RKO (cell line): Measurements from ENCODE around the gene CTCF.

Experiments
- DNase-seq: peaks from one replicate; pipeline ENCODE4 v3.0.0-alpha.2; 2016; ENCODE audit warnings: low spot score

CTCF gene

DNA sequence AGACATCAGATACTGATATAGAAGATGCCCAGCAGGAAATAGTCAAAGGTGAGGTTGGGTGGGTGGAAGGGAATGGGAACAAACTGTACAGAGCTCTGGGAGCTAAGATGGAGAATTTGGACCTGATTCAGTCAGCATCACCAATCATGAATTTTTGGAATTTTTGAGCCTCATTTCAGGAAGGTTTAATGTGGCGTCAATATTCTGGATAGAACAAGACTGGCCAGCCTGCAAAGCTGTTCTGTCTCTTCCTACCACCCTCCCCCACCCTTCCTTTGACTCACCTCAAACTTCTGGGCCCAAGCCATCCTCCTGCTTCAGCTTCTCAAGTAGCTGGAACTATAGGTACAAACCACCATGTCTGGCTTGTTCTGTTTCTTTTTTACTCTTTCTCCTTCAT is 32.6 kb downstream of the CTCF start:
- DNase-seq: no peak

DNA sequence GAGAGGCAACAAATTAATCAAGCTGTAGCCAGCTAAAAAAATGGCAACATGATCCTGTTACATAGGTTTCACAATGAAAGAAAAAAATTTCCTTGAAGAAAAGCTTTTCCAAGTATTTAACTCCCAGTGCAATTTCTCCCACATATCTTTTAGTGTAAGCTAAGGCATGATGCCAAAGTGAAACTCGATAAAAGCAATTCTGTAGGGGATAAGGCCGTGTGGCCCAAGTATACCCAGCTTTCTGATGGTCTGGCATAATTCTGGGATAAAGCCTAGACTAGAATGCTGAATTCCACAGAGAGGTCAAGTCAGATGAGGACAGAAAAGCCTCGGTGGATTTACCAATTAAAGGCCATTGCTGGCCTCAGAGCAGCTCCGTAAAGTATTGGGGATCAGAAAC is 36.2 kb downstream of the CTCF start:
- DNase-seq: no peak

DNA sequence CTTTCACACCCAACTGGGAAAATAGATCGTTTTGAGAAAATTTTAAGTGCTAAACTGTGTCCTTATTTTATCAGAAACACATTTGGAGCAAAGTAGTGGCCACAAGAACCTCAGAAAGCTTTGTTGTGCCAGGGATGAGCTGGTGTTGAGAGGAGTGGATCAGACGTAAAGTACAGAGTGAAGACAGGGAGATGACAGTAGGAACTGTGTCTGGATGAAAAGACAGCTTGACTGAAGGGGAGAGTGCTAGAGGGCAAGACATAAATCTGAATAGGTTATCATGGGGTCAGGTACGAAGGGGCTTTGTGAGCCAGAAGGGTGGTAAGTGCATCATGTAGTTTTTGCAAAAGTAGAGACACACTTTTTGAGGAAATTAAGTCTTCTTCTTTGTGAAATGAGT is 43.3 kb downstream of the CTCF start:
- no peak for DNase-seq

GRCh38 chr16:67606632-67607031 is 44.3 kb downstream of the CTCF start:
- no peak for DNase-seq

- no peak for DNase-seq
These were observed 46.0 kb downstream of the CTCF start for GRCh38 chr16:67608364-67608763.

- DNase-seq: no peak
These were observed 51.5 kb downstream of the CTCF start for GRCh38 chr16:67613808-67614207.

DNA sequence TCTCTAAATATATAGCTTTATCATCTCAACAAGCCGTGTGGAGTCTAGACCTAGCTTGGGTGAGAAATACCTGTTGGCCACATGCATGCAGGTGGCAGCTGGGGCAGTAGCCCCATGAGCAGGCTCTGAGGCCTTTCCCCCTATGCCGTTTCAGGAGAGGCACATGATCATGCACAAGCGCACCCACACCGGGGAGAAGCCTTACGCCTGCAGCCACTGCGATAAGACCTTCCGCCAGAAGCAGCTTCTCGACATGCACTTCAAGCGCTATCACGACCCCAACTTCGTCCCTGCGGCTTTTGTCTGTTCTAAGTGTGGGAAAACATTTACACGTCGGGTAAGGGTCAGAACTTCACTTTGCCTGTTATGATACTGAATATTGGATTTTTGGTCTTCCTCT is 65.9 kb downstream of the CTCF start:
- DNase-seq: no peak

GRCh38 chr16:67632415-67633172 is 70.3 kb downstream of the CTCF start:
- DNase-seq: no peak

DNA sequence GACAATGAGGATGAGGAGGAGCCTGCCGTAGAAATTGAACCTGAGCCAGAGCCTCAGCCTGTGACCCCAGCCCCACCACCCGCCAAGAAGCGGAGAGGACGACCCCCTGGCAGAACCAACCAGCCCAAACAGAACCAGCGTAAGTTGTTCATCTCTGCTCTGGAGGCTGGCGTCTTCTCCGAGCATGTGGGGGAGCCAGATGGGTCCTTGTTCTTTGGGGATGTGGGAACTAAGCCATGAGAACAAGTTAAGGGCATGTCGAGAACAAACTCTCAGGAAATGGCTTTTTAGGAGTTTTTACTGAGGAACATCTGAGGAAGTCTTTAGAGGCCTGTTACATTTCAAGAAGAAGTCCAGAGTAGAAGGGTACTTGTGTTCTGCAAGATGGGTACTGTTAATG is 74.4 kb downstream of the CTCF start:
- DNase-seq: no peak

DNA sequence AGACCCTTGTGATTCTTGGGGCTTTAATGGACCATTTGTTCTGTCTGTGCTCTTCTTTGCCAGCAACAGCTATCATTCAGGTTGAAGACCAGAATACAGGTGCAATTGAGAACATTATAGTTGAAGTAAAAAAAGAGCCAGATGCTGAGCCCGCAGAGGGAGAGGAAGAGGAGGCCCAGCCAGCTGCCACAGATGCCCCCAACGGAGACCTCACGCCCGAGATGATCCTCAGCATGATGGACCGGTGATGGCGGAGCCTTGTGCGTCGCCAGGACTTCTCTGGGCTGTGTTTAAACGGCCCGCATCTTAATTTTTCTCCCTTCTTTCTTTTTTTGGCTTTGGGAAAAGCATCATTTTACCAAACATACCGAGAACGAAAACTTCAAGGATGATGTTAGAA is 75.3 kb downstream of the CTCF start:
- DNase-seq: no peak

DNA sequence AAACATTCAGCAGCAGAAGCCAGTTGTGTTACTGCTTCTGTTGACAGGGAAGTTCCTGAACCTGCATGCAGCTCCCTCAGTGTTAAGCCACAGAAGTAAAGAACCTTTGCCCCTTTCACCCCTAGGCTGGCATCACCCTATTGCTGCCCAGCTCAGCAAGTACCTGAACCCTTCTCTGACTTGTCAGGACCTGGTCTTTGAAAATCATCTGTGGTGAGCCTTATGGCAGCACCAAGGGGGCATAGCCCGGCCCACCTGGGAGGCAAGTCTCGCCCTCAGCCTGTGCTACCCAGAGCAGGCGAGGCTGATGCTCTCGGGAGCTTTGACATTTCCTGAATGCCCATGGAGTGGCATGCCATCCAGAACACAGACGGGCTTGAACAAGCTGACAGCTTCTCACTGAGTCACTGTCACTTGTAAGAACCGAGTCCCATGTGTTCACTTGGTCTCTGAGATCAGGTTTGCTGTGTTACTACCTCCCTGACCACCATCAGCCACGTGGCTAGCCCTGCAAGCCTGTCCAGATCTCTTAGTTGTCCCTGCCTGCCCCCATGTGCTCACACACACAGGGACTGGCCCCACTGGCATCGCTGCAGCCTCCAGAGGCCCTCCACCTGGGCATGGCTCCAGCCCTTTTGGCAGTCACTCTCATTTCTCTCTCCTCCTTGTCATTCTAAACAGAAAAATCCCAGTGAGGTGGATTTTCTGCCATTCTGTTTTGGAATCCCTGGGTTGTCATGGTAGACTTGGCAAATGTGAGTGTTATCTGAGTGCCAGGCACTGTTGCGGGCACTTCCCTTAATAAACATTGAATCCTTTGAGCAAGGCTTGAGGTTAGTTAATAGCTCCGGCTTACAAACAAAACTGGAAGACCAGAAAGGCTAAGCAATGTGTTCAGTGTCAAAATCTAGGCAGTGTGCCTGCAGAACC is 79.7 kb downstream of the CTCF start:
- peak; percentile 23 for DNase-seq

DNA sequence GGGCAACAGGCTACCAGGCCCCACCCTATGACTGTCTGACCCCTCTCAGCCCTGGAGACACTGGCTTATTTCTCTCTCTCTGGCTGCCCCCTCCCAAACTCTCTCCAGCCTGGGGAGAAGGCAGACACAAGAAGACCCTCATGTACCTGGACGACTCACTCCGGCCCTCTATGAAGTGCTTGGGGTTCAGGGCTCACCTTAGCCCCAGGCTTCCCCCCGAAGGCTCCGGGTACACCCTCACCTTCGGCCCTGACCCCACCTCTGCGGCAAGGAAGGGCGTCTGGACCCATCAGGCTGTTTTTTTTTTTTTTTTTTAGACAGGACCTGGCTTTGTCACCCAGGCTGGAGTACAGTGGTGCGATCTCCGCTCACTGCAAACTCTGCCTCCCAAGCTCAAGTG is 81.7 kb downstream of the CTCF start:
- no peak for DNase-seq

- DNase-seq: no peak
These were observed 83.2 kb downstream of the CTCF start for GRCh38 chr16:67645397-67646121.

GRCh38 chr16:67647111-67647651 is 84.9 kb downstream of the CTCF start:
- no peak for DNase-seq

- DNase-seq: no peak
These were observed 85.4 kb downstream of the CTCF start for GRCh38 chr16:67647681-67648080.

GRCh38 chr16:67648088-67648763 is 85.9 kb downstream of the CTCF start:
- DNase-seq: no peak

- no peak for DNase-seq
These were observed 86.6 kb downstream of the CTCF start for GRCh38 chr16:67648764-67649407.

DNA sequence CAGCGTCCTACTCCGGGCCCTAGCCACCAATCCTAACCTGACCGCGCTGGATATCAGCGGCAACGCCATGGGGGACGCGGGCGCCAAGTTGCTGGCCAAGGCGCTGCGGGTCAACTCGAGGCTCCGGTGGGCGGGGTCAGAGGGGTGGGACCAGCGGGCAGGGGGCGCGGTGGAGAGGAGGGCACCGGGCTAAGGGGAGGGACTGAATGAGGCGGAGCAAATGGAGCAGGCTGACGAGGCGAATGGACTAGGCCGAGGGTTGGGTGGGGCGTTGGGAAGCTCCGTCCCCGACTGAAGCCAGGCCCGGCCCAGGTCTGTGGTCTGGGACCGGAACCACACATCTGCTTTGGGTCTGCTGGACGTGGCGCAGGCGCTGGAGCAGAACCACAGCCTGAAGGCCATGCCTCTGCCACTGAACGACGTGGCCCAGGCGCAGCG is 87.2 kb downstream of the CTCF start:
- DNase-seq: no peak

GRCh38 chr16:67650023-67650422 is 87.7 kb downstream of the CTCF start:
- no peak for DNase-seq

DNA sequence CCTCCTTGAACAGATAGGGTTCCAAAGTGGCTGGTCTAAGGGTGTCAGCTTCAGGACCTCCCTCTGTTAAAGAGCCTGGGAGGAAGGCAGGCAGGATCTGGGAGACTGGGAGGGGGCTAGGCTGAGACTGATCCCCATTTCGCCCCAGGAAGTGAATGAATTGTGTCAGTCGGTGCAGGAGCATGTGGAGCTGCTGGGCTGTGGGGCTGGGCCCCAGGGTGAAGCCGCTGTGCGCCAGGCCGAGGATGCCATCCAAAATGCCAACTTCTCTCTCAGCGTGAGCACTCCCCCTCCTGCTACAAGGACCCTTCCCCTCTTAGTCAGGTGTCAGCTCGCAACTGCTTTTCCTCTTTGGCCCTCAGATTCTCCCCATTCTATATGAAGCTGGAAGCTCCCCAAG is 88.7 kb downstream of the CTCF start:
- DNase-seq: no peak

GRCh38 chr16:67651847-67652246 is 89.5 kb downstream of the CTCF start:
- no peak for DNase-seq
